K562 (cell line): ENCODE data around the gene ILF2. TPM values are rescaled to one million over a fixed set of nuclear protein-coding genes. Genes with fewer than 3 reads are reported as not detected.

Source experiments
- ATAC-seq: fragments of 200-7000 bp; cut with Tn5 transposase; 3 replicates; pipeline ENCODE4 v1.9.1; 2020; ENCODE audit warnings: moderate library complexity
- BruUV-seq: library from RNA; stranded (reverse); fragments of 400-500 nt; replicated peaks from 2 replicates; lab custom pipeline; 2021; lab: Mats Ljungman, UMichigan
- CTCF ChIA-PET: fragments of 300-600 bp; formaldehyde crosslinking; extraction: SDS; loops from one replicate; lab custom pipeline; 2021; ENCODE audit warnings: low intra/inter-chr PET ratio; lab: Yijun Ruan, JAX
- POLR2A ChIA-PET: fragments of 300-600, 350-650 bp; sonication (Branson Sonifier 250); formaldehyde crosslinking; extraction: SDS; loops from one replicate; lab custom pipeline; 2021; ENCODE audit warnings: antibody characterized with exemption, inconsistent platforms; lab: Yijun Ruan, JAX
- DNase-seq, 4 experiments: peaks; one replicate each; pipeline versions ENCODE4 v3.0.0 to v3.0.0-alpha.2; 2011 to 2018; ENCODE audit warnings: low spot score in 3 of 4, mixed read lengths in 3 of 4; ENCODE audit errors: extremely low read depth in 1 of 4
- FAIRE-seq: peaks from 2 replicates; lab custom pipeline; 2011; peaks lifted over from hg19 to GRCh38; lab: Jason Lieb, UNC
- H2AFZ ChIP-seq: 2 replicates; pipeline ENCODE4 v1.6.0; 2011; ENCODE audit warnings: low read depth, low read length, control low read depth, inconsistent platforms
- H3K27ac ChIP-seq: fragments of 200-600 bp; 3 replicates; pipeline ENCODE4 v1.8.0; 2011; ENCODE audit warnings: low read depth, mild to moderate bottlenecking, control low read depth, inconsistent platforms, low read length, moderate library complexity, mixed read lengths; ENCODE audit errors: extremely low read depth
- H3K27me3 ChIP-seq, 2 experiments: fragments of 300-600 bp in 1 of 2; 2 replicates in 1 of 2; 3 replicates in 1 of 2; pipeline versions ENCODE4 v1.6.0 to v1.8.0; 2011; ENCODE audit warnings: inconsistent platforms in 2 of 2, low read length in 2 of 2, mild to moderate bottlenecking in 1 of 2, mixed read lengths in 1 of 2, moderate library complexity in 1 of 2; ENCODE audit not compliant: control insufficient read depth in 2 of 2, insufficient read depth in 2 of 2
- H3K36me3 ChIP-seq: fragments of 300-600 bp; 3 replicates; pipeline ENCODE4 v1.8.0; 2011; ENCODE audit warnings: mild to moderate bottlenecking, low read length, inconsistent platforms; ENCODE audit not compliant: control insufficient read depth, insufficient read depth
- H3K4me1 ChIP-seq, 2 experiments: fragments of 200-600 bp in 1 of 2; replicated peaks in 1 of 2; 2 replicates in 1 of 2; 3 replicates in 1 of 2; pipeline versions ENCODE4 v1.5.1 to v1.8.0; 2011; ENCODE audit warnings: inconsistent platforms in 2 of 2, low read length in 2 of 2, mild to moderate bottlenecking in 1 of 2, mixed read lengths in 1 of 2, moderate library complexity in 1 of 2; ENCODE audit not compliant: control insufficient read depth in 2 of 2, insufficient read depth in 2 of 2
- H3K4me2 ChIP-seq: 2 replicates; pipeline ENCODE4 v1.6.1; 2011; ENCODE audit warnings: low read length, control low read depth, inconsistent platforms, mixed read lengths; ENCODE audit not compliant: insufficient read depth
- H3K4me3 ChIP-seq: fragments of 200-600 bp; sonication (generic), shearing (Covaris generic); 2 replicates; pipeline ENCODE4 v1.5.1; 2016; ENCODE audit warnings: control low read depth, inconsistent platforms
- H3K79me2 ChIP-seq: fragments of 200-600 bp; 3 replicates; pipeline ENCODE4 v1.8.0; 2011; ENCODE audit warnings: low read length, inconsistent platforms; ENCODE audit not compliant: control insufficient read depth, insufficient read depth
- H3K9ac ChIP-seq, 2 experiments: 2 replicates each; pipeline versions ENCODE4 v1.6.0 to v1.6.1; 2011; ENCODE audit warnings: low read depth in 2 of 2, low read length in 2 of 2, control low read depth in 1 of 2, inconsistent platforms in 1 of 2, mild to moderate bottlenecking in 1 of 2, mixed read lengths in 1 of 2; ENCODE audit not compliant: insufficient read depth in 1 of 2
- H3K9me1 ChIP-seq: one replicate; pipeline ENCODE4 v1.6.0; 2011; ENCODE audit warnings: inconsistent platforms, mild to moderate bottlenecking, low read length, moderate library complexity; ENCODE audit not compliant: control insufficient read depth, insufficient read depth
- H3K9me3 ChIP-seq: replicated peaks from 2 replicates; pipeline ENCODE4 v1.5.1; 2011; ENCODE audit warnings: low read depth, low read length, inconsistent platforms; ENCODE audit not compliant: control insufficient read depth, insufficient read depth
- H4K20me1 ChIP-seq: replicated peaks from 2 replicates; pipeline ENCODE4 v1.6.1; 2011; ENCODE audit warnings: low read length, inconsistent platforms, mixed read lengths; ENCODE audit not compliant: control insufficient read depth, insufficient read depth
- ATF1 ChIP-seq, 2 experiments: fragments of 450-650 bp in 1 of 2; IDR thresholded peaks; 2 replicates each; pipeline ENCODE4 v1.6.1; 2016; ENCODE audit warnings: missing compliant biosample characterization in 1 of 2, missing genetic modification characterization in 1 of 2
- CTBP1 ChIP-seq: fragments of 450-650 bp; IDR thresholded peaks from 2 replicates; pipeline ENCODE4 v1.6.1; 2016; ENCODE audit warnings: borderline replicate concordance
- E2F5 ChIP-seq: sonication (generic); formaldehyde crosslinking; IDR thresholded peaks from 2 replicates; pipeline ENCODE4 v1.8.0; 2022; ENCODE audit warnings: mild to moderate bottlenecking, missing genetic modification reagents
- MNT ChIP-seq, 2 experiments: fragments of 450-650 bp; conservative IDR thresholded peaks; 2 replicates each; pipeline ENCODE4 v1.6.1; 2017; ENCODE audit warnings: mild to moderate bottlenecking in 2 of 2, moderate library complexity in 2 of 2
- PHB ChIP-seq: fragments of 250-450 bp; sonication (Bioruptor Pico); IDR thresholded peaks from 2 replicates; pipeline ENCODE4 v1.5.0; 2021
- PML ChIP-seq: IDR thresholded peaks from 2 replicates; pipeline ENCODE4 v1.6.1; 2012; ENCODE audit warnings: low read length, inconsistent platforms
- TAF1 ChIP-seq: IDR thresholded peaks from 2 replicates; pipeline ENCODE4 v1.6.1; 2011; ENCODE audit warnings: mild to moderate bottlenecking, low read length, moderate library complexity; ENCODE audit not compliant: insufficient read depth, control insufficient read depth, severe bottlenecking; ENCODE audit errors: extremely low read depth
- THRB ChIP-seq: fragments of 450-650 bp; formaldehyde crosslinking; conservative IDR thresholded peaks from 2 replicates; pipeline ENCODE4 v1.4.0; 2022; ENCODE audit warnings: mild to moderate bottlenecking, missing genetic modification characterization
- ZC3H4 ChIP-seq: sonication (generic); formaldehyde crosslinking; IDR thresholded peaks from 2 replicates; pipeline ENCODE4 v1.9.0; 2021; ENCODE audit warnings: missing genetic modification reagents, borderline replicate concordance
- ZNF263 ChIP-seq: sonication (generic); formaldehyde crosslinking; IDR thresholded peaks from 2 replicates; pipeline ENCODE4 v1.8.0; 2022; ENCODE audit warnings: mild to moderate bottlenecking, missing genetic modification reagents, borderline replicate concordance
- ZNF3 ChIP-seq: fragments of 250-450 bp; sonication (Bioruptor Pico); IDR thresholded peaks from 2 replicates; pipeline ENCODE4 v1.5.0; 2021; ENCODE audit warnings: mild to moderate bottlenecking, moderate library complexity
- ZNF644 ChIP-seq: fragments of 200-800 bp; sonication (Bioruptor generic); IDR thresholded peaks from 2 replicates; pipeline ENCODE4 v1.6.1; 2016; ENCODE audit warnings: low read depth, missing genetic modification characterization, missing compliant biosample characterization
- ZNF655 ChIP-seq: fragments of 250-450 bp; sonication (Bioruptor Pico); IDR thresholded peaks from 2 replicates; pipeline ENCODE4 v1.5.0; 2021
- WGBS: fragments of 100-300 bp; shearing (Covaris generic); methylation state at CpG from one replicate; pipeline ENCODE4 v1.1.6; 2016; ENCODE audit warnings: low coverage, mixed read lengths; ENCODE audit not compliant: insufficient coverage; ENCODE audit errors: missing lambda C conversion rate; 5-methylcytosine and 5-hydroxymethylcytosine counted together
- in situ Hi-C: fragments of 300-500 bp; cut with MboI; formaldehyde crosslinking; loops from 4 replicates; pipeline ENCODE4 v1.15.0; 2018; ENCODE audit warnings: inconsistent platforms, mixed read lengths
- intact Hi-C: fragments of 100-400 bp; cut with micrococcal nuclease; formaldehyde crosslinking; loops from 2 replicates; pipeline ENCODE4 v1.14.2; 2022
- polyA plus RNA-seq, 8 experiments: library from polyadenylated mRNA; depleted of rRNA in 4 of 8; stranded (reverse) in 5 of 8; unstranded in 3 of 8; fragments of >200 nt; fragmentation: Nextera tagmentation in 2 of 8; fragmentation: Illumina TruSeq in 1 of 8; extraction: Ambion mirVana in 2 of 8; extraction: Trizol in 1 of 8; gene quantifications; 2 replicates each; pipeline versions ENCODE4 v1.2.1 to v1.2.3, GENCODE V29; 2011 to 2014; ENCODE audit warnings: inconsistent platforms in 1 of 8, missing spikeins in 1 of 8
- total RNA-seq, 7 experiments: library from RNA; depleted of rRNA in 6 of 7; stranded (reverse); fragments of >200 nt in 6 of 7; fragmentation: Illumina TruSeq in 2 of 7; extraction: Trizol in 2 of 7; gene quantifications; 2 replicates each; pipeline versions ENCODE4 v1.2.1 to v1.2.3, GENCODE V29; 2011 to 2021; ENCODE audit warnings: low replicate concordance in 1 of 7

The ILF2 gene
- total and polyA plus RNA-seq, 9 of the 15 experiments (the other 6 are each of a cell fraction or from before 2014, with no cell fraction given) = 282 to 726 (median 474) TPM

GRCh38 chr1:153614906-153615305 lies 55.9 kb downstream of the ILF2 start (continued):
- no peak for TF ChIP-seq MNT (conservative IDR thresholded peaks at IDR 0.05)
- TF ChIP-seq E2F5 (CRISPR knock-in tag) = no peak
- no peak for TF ChIP-seq PHB
- no peak for TF ChIP-seq TAF1

- CTCF ChIA-PET = no interaction called here
These were observed 56.4 kb downstream of the ILF2 start for GRCh38 chr1:153614189-153614900.

More at GRCh38 chr1:153614189-153614900, 56.4 kb downstream of the ILF2 start:
- no TSS peak for BruUV-seq
- ATAC-seq (no peak), DNase-seq (no peak), FAIRE-seq (no peak)
- Histone ChIP-seq H3K9ac (no peak overlapping the region), H3K79me2 (no peaks in the 10 kb centered on the region), H3K4me1 (peaks cover 28 to 47% of the 10 kb centered on the region in 2 experiments), H3K9me1 (no peaks in the 10 kb centered on the region), H3K4me3 (no peak overlapping the region), H4K20me1 (no peaks in the 10 kb centered on the region), H3K27ac (no peak overlapping the region), H3K9me3 (no peaks in the 10 kb centered on the region), H3K36me3 (no peaks in the 10 kb centered on the region), H3K4me2 (no peak overlapping the region), H2AFZ (no peak overlapping the region), H3K27me3 (no peaks in the 10 kb centered on the region)
- intact Hi-C loops (no loop called here), in situ Hi-C loops (no loop called here)
- WGBS = 45% methylated on average over 2 of the region's 2 CpGs
- POLR2A ChIA-PET = interaction anchor here (0.6 to 6.8 kb wide), 6 partner anchors 10 to 898 kb away, joined by 3 to 70 read pairs (median 4); partner anchors contain the start of genes S100A1 and S100A13
- no peak for TF ChIP-seq CTBP1
- no peak for TF ChIP-seq THRB (CRISPR knock-in tag)
- TF ChIP-seq ZNF644 (tag) = no peak
- peak; percentile 87 for TF ChIP-seq ZNF263 (CRISPR knock-in tag)
- TF ChIP-seq ZNF655 (CRISPR knock-in tag) = no peak
- no peak for TF ChIP-seq ZC3H4
- no peak for TF ChIP-seq PML
- TF ChIP-seq ATF1 (CRISPR knock-in tag; IDR thresholded peaks at IDR 0.05) = no peak
- TF ChIP-seq ATF1 (tag; IDR thresholded peaks at IDR 0.05) = no peak
- TF ChIP-seq ZNF3 (CRISPR knock-in tag) = no peak
- TF ChIP-seq, all 486 proteins: peak for 1
